HG02885 (cell line): ENCODE data around the gene NDUFS6.

ENCODE experiments used
- ATAC-seq: cut with Tn5 transposase; IDR thresholded peaks from one replicate; pipeline ENCODE4 v1.9.1; 2021; ENCODE audit warnings: mild to moderate bottlenecking; ENCODE audit not compliant: unreplicated experiment, poor library complexity

The NDUFS6 gene

DNA sequence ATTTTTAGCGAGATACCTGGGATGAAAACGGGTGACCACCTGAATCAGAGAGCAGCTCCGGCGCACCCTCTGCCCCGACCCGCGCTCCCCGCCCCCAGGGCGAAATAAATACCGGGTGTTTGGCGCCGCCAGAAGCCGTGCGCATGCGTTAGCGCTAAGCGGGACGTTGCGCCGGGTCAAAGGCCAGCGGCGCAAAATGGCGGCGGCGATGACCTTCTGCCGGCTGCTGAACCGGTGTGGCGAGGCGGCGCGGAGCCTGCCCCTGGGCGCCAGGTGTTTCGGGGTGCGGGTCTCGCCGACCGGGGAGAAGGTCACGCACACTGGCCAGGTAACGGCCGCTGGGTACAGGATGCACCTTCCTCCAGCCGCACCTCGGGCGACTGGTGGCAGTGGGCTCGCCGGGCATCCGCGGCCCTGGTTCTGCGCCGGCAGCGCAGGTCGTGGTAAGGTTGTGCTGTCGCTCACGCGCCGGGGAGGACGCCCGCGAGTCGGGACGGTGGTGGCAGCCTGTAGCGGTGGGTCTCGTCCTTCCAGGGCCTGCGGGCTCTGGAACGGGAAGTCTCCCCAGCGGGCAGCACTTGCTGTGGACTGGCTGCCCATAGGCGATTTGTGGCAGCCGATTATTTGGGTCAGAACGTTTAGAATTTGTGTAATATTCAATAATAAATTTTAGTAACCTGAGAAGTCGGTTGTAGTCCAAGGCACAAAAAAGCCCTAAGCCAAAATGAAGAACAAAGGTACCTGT is at the start of gene NDUFS6:
Gene NDUFS6 (plus strand): TSS at position 186 of the 745 bp plus-strand sequence. CDS start 11 bp downstream, at position 197.
- ATAC-seq, result peak; percentile 64

DNA sequence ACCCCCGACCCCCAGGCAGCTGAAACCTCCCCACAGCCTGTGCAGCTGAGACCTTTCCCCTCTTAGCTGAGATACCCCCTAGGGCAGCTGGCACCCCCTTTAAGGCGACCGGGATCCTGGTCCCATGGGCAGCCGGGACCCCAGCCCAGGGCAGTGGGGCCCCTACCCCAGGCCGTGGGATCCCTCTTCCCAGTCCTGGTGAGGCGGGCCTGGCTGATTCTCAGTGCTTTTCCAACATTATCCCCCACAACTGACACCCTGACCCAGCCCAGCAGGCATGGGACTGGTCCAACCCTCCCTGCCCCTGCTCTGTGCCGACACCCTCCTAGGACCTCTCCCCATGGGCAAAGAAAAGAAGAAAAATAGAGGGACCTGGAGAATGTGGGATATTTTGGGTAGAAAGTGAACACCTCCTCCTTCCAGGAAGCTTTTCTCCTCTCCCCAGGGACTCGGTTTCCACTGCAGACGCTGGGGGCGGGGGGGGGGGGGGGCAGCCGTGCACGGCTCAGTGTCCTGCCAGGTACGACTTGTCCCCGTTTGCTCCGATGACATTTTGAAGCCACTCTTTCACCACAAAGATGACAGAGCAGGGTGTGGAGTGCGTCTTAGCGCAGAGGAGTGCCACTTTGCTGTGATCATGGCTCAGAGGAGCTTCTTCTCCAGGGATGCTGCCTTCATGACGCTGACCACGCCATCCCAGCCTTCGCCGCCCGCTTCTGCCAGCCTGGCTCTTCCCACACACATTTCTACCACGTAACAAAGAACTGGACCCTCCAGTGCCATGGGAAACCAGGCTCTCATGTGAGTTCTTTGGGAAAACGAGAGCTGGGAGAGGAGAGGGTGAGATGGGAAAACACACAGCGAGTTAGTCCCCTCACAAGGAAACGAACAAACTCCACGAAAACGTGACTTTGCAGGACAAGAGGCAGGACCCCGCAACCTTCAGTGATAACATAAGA is 49.1 kb upstream of the NDUFS6 start:
- ATAC-seq, result no peak

GRCh38 chr5:1752881-1753280 is 48.3 kb upstream of the NDUFS6 start:
- no peak for ATAC-seq

DNA sequence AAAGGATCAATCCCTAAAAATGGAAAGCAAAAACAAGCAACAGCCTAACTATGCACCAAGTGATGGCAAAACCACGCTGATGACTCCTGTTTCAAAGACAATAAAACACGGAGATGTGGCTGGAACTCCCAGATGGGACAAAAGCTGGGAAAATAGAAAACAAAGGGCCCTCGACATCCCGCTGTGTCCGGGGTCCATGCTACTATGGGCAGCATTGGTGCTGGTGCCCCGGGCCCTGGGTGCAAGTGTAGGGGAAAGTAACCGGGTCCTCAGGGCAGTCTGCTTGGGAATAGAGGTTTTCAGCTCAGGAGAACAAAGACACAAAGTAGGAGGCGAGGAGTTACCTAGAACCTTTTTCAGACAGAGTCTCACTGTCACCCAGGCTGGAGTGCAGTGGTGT is 47.7 kb upstream of the NDUFS6 start:
- ATAC-seq, result no peak

DNA sequence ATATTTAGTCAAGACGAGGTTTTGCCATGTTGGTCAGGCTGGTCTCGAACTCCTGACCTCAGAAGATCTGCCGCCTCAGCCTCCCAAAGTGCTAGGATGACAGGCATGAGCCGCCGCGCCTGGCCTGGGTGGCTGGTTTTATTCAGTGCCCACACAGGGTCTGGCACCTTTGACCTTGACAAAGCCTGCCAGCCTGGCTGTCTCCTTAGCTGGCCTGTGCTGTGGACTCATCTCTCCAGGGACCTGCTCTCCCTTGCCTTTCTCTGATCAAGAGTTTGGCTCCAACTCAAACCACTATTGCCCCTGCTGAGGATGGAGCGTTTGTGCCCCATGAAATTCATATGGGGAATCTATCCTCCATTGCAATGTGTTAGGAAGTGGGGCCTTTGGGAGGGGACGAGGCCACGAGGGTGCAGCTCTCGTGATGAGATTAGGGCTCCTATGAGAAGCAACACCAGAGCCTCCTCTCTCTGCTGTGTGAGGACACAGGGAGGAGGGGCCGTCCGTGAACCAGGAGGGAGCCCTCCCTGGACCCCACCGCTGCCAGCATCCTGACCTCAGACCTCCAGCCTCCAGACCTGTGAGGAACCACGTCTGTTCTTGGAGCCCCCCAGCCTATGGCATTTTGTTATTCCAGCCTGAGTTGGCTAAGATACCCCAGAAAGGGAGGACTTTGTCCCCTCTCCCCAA is 46.5 kb upstream of the NDUFS6 start:
- no peak for ATAC-seq

- ATAC-seq, result no peak
These were observed 45.8 kb upstream of the NDUFS6 start for GRCh38 chr5:1755321-1755949.

DNA sequence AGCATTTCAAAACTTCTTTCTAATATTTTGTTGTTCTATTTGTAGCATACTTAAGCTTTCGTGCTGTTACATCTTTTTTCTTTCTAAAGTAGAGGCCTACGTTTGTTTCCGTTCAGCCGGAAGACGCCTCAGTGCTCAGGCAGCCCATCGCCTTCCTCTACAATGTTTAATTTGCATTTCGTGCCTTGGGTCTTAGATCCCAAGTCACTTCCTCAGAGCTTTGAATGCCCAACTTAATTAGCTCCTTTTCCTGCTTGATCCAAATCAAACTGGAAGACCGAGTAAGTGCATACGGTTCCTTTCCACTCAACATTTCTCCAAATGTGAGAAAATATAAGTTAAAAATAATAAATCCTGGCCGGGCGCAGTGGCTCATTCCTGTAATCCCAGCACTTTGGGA is 44.7 kb upstream of the NDUFS6 start:
- ATAC-seq, result no peak

- ATAC-seq, result no peak
These were observed 43.7 kb upstream of the NDUFS6 start for GRCh38 chr5:1757511-1757910.

DNA sequence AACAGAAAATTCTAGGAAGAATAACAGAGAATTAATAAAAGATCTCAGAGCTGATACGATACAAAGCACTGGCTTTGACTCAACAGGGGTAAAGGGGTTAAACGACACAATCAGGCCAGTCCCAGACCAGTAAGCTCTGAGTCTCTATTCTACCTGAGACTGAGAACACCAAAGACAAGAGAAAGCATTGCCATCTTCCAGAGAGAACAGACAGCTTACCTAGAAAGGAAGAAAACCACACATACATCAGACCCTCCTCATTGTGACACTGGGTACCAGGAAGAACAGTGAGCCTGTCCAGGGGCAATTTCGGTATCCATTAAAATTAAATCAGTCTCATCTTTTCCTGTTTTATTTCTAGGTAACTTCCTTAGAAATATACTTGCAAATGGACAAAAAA is 42.6 kb upstream of the NDUFS6 start:
- no peak for ATAC-seq

GRCh38 chr5:1759378-1759970 is 41.7 kb upstream of the NDUFS6 start:
- no peak for ATAC-seq

DNA sequence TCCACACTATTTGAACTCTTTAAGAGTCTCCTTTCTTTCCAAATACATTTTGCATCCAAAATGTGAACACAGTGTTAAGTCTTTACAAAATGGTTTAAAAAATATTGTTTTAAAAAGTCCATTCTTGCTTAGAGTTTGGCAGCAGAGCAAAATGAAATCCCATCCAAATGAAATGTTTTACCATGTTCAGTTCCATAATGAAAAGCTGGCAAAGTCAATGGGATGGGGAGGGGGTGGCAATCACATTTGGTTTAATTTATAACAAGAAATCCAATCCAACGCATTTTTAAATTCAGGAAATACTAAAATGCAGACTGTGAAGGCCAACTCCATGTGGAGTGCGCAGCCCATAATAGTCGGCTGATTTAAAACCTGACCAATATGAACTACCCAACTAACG is 41.0 kb upstream of the NDUFS6 start:
- ATAC-seq, result no peak

GRCh38 chr5:1760656-1761452 is 40.4 kb upstream of the NDUFS6 start:
- no peak for ATAC-seq

GRCh38 chr5:1761453-1761755 is 39.8 kb upstream of the NDUFS6 start:
- ATAC-seq, result no peak

GRCh38 chr5:1762121-1762882 is 38.9 kb upstream of the NDUFS6 start:
- ATAC-seq, result no peak

DNA sequence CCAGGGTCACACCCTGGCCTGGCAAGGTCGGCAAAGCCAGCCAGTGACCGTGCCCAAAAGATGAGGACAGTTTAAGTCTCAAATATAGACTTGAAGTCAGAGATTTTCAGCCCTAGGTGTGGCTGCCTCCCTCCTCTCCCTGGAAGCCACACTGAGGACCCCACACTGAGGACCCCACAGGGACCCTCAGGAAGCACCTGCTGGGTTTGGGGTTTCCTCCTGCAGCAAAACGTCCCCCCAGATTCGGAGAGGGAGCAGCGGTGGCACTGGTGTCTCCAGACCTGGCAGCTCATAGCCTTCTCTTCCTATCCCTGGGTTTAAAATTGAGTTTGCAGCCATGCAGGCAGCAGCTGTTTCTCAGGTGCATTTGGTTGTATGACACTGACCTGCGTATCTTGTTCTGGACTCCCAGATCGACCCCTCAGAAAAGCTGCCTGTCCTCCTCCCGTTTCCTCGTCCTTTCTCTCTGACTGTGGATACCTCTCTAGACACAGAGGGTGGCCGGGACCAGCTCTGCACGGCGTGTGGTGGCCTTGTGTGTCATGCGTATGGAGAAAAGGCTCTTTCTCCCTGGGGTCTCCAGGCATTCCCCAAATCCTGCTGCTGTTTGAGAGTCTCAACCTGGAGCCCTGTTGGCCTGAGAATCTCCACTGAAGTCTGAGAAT is 38.2 kb upstream of the NDUFS6 start:
- ATAC-seq, result no peak

- peak; percentile 35 for ATAC-seq
These were observed 37.7 kb upstream of the NDUFS6 start for GRCh38 chr5:1763548-1763911.

- ATAC-seq, result no peak
These were observed 37.1 kb upstream of the NDUFS6 start for GRCh38 chr5:1763960-1764605.

GRCh38 chr5:1764606-1764960 is 36.6 kb upstream of the NDUFS6 start:
- no peak for ATAC-seq
